HG02852 (cell line): ENCODE measurements around the gene AK3.

Experiments used
- ATAC-seq: cut with Tn5 transposase; IDR thresholded peaks from one replicate; pipeline ENCODE4 v1.9.1; 2021; ENCODE audit warnings: mild to moderate bottlenecking, moderate library complexity; ENCODE audit not compliant: unreplicated experiment

Gene AK3

DNA sequence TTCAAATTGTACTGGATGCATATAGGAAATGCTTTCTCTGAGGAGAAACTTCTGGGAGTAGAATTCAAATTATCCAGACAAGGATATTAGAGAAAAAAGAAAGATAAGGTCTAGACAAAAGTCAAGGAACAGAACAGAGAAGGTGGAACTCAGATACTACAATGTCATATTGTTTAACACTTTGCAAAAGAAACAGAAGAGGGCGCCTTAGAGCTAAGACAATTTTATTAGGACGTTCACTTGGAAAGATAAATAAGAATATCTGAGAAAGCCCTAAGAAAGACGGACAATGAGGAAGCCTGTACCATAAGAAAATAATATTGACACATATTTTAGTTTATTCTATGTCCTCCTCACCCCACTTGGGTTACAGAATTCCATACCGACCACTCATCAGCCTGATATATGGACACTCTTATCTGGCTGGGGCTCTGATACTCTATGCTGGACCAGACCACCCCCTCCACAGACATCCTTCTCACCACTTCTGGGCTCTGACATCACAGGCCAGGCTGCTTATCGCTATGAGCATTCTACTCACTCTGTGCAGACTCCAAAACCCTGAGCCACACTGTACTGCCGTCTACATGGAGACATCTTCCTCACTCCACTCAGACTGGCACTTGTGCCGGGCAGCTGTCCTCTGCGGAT, 9.1 kb upstream of the AK3 start:
- no peak for ATAC-seq

DNA sequence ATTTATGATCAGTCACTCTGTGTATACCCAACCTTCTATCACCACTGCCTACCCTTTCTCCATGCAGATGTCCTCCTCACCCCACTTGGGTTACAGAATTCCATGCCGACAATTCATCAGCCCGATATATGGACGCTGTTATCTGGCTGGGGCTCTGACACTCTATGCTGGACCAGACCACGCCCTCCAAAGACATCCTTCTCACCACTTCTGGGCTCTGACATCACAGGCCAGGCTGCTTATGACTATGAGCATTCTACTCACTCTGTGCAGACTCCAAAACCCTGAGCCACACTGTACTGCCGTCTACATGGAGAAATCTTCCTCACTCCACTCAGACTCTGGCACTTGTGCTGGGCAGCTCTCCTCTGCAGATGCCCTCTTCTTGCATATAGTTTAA, 7.6 kb upstream of the AK3 start:
- no peak for ATAC-seq

DNA sequence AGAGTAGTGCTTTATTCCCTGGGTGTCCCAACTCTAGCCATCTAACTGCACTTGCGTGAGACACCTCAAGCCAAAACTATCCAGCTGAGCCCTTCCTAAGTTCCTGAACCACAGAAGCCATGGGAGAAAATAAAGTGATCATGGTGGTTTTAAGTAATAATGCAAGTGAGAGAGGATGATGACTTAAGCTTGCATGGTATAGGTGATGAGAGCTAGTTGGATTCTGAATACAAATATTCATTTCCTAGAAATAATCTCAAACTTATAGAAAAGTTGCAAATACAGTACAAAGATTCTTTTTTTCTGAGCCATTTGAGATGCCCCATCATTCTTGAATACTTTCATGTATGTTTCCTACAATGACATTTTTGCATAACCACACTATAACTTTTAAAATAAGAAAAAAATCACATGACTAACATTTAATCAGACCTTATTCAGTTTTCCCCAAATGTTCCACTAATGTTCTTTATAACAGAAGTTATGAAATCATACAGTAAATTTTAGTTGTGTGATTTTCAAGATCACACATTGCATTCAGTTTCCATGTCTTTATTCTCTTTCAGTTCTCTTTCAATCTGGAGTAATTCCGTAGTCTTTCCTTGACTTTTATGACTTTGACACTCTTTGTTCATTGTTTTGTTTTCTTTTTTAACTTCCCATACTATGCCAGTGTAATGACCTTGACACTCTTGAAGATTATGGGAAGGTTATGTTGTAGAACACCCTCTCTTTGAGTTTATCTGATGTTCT, 5.5 kb upstream of the AK3 start:
- no peak for ATAC-seq

DNA sequence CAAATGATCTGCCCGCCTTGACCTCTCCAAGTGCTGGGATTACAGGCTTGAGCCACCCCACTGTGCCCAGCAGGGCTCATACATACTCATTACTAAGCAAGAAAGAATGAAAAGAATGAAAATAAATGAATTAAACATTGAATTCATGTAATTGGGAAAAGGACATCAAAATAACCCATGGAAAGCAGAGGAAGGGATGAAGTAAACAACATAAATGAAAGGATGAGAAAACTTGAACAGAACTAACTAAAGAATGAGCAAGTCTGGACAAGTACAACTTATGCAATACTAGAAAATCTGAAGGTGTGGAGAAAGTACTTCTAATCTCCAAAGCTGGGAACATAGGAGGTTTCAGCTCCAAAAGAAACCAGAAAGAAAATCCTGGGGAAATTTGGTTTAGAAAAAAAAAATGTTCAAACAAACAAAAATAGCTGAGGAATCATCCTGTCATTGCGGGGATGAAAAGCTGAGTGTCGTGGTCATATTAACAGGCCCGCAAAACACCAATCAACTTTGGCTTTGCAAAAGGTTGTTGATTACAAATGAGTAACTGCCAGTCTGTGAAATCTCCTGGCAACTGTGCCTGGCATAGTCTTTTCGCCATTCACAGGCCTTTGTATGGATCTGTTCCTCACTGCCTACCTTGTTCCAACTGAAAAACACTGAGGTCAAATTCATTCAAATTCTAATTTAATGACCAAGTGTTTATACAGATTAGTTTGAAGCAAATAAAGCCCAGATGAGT, 2.3 kb upstream of the AK3 start:
- ATAC-seq = no peak

DNA sequence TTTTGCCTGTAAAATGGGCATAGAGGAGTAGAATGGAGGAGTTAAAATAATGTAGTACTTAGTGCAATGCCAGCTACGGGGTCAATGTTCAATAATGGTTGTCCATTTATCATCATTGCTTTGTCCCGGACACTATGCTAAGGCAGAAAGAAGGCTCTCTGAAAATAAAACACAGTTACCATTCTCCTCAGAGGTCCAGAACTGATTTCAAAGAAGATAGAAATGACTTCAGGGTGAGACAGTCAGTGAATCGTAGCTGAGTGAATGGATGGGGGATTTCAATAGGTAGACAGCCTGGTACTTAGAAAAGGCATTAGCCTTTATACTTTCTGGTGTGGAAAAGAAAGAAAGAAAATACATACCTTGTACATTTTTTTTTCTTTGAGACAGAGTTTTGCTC, 1.2 kb upstream of the AK3 start:
- no peak for ATAC-seq

DNA sequence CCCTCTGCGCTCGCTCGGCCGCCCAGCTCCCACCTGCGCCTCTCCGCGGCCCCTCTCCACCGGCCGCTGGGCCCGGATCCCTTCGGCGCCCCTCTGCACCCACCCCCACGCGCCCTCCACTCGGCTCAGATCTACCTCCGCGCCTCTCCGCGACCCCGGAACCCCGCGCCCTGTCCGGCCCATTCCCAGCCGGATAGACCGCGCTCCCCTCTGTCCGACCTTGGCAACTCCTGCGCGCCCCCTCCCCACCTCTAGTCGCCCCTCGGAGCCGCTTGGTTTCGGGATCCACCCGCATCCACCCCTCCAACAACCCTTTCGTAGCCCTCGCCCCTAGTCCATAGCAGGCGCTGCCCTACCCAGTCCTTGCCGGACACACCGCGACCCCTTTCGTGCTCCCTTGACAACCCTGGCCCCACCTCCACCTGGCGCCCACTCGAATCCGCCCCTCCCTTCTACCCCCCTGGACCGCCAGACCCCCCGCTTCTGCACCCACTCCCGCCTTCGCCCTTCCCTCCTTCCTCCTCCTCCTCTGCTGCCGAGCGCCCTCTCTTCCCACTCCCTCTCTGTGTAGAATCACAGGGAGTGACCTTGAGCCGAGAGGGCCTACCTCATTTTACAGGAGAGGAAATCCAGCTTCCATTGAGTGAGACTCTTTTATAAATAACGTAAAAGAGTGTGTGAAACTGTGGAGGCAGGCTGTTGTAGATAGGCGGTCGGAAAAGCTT, 525 bp upstream of the AK3 start:
- ATAC-seq = no peak

DNA sequence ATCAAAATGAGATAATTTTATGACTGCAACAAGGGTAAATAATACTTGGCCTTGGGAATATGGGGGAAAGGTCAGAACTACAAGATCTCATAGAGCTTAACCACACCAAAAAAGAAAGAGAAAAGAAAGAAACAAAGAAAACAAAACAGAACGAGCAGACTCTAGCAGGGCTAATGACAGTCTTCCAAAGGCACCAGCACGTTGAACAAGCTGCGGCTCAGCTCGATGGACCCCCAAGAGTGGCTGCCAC, 689 bp downstream of the AK3 start:
- ATAC-seq = no peak

DNA sequence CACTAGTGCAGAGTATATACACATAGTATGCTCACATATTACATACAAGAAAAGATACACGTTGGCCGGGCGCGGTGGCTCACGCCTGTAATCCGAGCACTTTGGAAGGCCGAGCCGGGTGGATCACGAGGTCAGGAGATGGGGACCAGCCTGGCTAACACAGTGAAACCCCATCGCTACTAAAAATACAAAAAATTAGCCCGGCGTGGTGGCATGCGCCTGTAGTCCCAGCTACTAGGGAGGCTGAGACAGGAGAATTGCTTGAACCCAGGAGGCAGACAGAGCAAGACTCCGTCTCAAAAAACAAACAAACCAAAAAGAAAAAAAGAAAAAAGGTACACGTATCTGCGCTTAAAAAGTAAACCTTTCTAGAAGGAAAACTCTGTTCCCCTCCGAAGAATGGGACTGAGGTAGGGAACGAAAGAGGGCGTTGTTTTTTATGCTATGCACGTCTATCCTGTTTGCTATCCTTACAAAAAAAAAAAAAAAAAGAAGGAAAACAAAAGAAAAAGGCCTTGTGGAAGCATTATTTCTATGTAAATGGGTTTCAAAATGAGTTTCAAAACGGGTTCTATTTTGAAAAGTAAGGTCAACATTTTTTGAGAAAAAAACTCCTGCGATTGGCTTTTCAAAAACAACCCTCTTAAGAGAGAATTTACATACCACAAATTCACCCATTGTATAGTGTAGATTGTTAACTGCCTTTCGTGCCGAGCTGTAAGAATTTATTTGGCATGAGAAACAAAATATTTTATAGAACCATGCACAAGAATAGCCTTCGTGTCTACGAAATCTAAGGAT, 1.2 kb downstream of the AK3 start:
- no peak for ATAC-seq

DNA sequence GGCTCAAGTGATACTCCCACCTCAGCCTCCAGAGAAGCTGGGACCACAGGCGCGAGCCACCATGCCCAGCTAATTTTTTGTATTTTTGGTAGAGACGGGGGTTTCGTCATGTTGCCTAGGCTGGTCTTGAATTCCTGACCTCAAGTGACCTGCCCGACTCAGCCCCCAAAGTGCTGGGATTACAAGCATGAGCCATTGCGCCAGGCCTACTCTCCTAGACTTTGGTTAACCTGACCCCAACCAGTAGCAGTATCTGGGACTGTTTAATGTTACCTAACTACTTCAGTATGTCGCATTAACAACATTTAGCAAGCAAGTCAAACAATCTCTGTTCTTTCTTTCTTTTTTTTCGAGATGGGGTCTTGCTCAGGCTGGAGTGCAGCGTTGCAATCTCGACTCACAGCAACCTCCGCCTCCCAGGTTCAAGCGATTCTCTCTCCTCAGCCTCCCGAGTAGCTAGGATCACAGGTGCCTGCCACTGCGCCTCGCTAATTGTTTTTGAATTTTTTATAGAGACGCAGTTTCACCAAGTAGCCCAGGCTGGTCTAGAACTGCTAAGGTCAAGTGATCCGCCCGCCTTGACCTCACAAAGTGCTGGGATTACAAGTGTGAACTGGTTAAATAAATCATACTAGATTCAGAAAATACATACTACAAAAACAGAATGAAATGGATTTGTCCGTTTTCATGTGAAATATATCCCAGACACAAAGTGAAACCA, 2.0 kb downstream of the AK3 start:
- no peak for ATAC-seq

DNA sequence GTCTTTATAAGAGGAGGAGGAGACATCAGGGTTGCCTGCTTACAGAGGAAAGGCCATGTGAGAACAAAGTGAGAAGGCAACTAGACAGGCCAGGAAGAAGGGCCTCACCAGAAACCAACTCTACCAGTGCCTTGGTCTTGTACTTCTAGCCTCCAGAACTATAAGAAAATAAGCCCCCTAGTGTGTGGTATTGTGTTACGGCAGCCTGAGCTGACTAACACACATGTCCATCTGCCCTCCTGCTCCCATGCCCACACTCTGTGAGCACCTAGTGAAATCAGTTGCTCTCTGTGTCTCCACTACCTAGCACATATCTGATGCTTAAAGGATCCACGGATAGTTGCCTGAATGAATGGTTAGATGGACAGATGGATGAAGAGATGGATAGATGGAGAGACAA, 6.9 kb downstream of the AK3 start:
- no peak for ATAC-seq

DNA sequence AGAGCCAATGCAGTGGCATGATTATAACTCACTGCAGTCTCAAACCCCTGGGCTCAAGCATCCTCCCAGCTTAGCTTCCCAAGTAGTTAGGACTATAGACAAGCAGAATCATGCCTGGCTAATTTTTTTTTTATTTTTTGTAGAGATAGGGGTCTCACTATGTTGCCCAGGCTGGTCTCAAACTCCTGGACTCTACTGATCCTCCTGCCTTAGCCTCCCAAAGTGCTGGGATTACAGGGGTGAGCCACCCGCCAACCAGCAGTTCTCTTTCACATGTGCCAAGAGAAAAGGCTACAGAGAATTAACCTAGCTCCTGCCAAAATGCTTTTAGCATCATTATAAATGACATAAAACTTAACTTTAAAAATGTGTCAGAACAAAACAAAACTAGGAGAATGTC, 8.1 kb downstream of the AK3 start:
- ATAC-seq = no peak

DNA sequence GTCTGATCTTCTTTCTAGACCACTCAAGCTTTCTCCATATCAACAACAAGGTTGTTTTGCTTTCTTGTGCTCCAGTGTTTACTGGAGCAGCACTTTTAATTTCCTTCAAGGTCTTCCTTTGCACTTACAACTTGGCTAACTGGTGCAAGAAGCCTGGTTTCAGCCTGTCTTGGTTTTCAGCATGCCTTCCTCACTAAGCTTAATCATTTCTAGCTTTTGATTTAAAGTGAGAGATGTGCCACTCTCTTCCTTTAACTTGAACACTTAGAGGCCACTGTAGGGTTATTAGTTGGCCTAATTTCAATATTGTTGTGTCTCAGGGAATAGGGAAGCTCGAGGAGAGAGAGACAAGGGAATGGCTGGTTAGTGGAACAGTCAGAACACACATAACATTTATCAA, 13.4 kb downstream of the AK3 start:
- no peak for ATAC-seq

DNA sequence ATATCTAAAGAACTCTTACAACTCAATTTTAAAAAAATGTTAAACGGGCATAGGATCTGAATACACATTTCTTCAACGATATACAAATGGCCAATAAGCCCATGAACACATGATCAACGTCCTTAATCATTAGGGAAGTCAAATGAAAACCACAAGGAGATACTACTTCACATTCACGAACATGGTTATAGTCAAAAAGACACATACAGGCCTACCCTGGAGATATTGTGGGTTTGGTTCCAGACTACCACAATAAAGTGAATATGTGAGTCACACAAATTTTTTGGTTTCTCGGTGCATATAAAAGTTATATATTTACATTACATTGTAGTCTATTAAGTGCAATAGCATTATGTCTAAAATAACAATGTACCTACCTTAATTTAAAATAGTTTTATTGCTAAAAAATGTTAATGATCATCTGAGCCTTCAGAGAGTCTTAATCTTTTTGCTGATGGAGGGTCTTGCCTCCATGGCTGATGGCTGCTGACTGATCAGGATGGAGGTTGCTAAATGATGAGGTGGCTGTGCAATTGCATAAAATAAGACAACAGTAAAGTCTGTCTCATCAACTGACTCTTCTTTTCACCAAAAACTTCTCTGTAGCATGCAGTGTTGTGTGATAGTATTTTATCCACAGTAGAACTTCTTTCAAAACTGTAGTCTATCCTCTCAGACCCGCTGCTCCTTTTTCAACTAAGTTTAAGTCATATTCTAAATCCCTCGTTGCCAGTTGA, 15.1 kb downstream of the AK3 start:
- no peak for ATAC-seq

DNA sequence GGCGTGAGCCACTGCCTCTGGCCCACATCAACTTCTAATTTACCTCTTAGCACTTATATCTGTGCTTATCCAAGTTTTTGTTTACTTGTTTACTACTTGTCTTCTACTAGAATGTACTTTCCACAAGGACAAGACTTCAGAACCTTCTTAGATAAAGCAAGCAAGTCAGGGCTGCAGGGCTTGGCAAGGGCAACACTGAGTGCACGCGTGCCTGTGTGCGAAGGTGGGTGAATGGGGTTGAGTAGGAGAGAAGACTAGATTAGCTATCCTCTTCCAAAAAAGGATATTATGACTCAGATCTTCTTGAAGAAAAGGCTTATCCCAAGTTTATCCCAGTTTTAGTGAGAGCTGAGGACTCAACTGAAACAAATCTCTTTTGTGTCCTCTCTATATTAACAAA, 19.3 kb downstream of the AK3 start:
- no peak for ATAC-seq

DNA sequence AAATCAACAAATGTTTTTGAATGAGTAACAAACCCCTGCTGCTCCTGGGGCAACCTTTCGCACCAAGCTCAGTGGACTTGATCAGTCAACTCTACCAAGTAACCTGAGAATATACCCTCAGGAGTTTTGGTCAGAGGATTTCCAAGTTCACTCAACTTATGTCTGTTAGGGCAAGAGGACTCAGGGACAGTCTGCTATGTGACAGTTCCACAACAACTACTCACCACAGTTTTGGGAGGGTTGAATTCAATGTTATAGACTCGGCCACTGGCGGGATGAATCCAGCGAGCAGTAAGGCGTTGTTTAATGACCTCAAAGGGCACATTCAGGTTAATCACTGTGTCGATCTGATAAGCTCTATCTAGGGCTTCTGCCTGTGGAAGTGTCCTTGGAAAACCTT, 22.1 kb downstream of the AK3 start:
- no peak for ATAC-seq

DNA sequence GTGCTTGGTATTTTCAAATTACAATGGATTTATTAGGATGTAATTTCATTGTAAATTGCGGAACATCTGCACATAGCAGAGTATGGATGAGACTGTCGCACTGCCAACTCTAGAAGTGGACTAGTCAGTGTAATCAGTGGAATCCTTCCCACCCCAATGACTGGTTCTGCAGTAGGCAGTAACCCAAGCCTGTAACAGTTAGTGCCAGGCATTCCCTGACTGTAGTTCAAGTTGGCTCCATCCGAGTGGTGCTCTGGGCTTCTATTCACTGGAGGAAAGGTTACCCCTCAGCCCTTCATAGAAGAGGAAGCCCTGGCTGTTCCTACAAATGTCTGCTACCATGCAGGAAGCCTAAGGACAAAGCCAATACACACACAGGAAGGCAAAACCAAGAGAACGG, 23.2 kb downstream of the AK3 start:
- ATAC-seq = no peak

DNA sequence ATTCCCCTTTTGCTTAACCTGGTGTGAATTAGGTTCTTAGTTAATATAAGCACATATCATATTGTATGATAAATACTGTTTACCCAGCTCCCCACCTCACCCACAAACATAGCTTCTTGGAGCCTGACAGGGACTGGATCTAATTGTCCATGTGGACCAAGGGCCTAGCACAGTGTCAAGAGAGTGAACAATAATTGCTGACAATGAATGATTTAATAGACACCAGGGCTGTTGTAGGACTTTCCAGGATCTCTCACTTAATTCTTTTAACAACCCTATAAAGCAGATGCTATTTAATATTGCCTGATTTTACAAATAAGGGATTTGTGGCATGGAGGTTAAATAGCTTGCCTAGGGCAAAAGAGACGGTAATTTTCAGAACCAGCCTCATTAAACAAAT, 24.8 kb downstream of the AK3 start:
- ATAC-seq = no peak

DNA sequence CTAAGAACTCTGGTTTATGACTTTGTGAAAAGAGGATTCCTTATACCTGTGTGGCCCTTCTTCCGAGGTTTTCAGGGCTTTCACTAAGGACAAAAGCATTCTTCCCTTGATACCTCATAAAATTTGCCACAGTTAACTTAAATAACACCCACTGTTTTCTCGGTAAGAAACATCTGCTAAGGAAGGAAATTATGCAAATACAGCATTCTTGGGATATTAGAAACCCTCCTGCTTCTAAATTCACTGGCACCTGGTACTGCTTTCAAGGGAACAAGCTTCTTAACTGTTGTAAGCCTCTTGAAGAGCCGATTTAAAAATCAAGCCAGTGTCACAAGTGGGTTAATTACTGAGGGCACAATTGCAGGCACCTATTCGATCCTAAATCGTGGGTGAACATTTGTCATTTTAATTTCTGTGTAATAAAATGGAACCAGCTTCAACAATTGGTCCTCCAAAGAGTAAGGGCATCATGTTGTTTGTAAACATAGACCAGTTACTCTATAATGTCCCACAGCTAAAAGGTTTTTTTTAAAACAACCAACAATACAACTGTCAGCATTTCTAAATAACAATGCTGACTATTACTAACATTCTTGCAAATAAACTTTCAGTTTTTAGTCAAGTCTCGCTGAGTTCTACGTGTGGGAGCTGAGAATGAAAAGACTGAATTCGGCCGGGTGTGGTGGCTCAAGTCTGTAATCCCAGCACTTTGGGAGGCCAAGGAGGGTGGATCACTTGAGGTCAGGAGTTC, 26.6 kb downstream of the AK3 start:
- ATAC-seq = no peak

DNA sequence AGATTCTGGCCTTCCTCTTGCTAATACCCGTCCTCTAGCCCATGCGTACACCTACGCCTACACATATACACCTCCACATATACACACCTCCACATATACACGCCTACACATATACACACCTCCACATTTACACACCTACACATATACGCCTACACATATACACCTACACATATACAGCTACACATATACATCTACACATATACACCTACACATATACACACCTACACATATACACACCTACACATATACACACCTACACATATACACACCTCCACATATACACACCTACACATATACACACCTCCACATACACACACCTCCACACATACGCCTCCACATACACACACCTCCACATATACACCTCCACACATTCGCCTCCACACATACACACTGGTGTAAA, 27.2 kb downstream of the AK3 start:
- ATAC-seq = no peak
